ENCODE data around the gene L3MBTL4. TPM values are rescaled to one million over a fixed set of nuclear protein-coding genes. Genes with fewer than 3 reads are reported as not detected.
"Not testable (repeated sequence)": the region's sequence is repeated elsewhere in the genome, so short reads cannot be mapped to it uniquely, and the experiment has no call there.

Gene L3MBTL4
- polyA plus RNA-seq, 3 donors = 4.7 to 5.7 (median 5.1) TPM

DNA sequence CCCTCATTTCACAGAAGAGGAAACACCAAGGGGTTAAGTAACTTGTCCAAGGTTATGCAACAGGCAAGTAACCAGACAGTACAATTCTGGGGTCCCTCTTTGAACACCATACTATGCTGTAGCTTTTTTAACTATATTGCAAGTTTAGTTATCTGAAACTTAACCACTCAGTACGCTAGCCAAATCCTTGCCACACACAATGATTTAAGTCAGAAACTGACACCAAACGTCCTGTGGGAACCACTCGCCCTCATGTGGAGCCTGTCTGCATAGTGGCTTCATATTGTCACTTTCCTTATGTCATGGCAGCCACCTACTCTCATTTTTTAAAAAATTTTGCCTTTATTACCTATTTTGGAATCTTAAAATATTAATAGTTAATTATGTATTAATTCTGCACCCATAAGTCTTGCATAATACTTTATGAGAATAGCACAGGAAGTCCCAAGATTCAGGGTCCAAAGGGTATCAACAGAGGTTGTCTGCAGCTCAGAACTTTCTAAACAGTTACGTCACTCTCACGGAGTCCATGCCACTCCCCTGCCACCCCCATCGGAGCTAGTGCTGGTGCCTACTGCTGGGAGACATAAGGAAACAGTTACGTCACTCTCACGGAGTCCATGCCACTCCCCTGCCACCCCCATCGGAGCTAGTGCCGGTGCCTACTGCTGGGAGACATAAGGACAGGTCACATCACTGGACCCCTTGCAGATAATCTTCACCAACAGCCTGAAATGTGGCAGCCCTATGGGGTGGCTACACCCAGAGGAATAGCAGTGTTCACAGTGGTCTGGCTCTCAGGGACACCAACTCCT is 99.0 kb downstream of the L3MBTL4 start:
- DNase-seq (ENCODE audit: low read depth in 3 of 3, low spot score in 2 of 3) = no peak

- no peak for DNase-seq (ENCODE audit: low read depth in 3 of 3, low spot score in 2 of 3)
Observed at GRCh38 chr18:6313415-6313814, 101.3 kb downstream of the L3MBTL4 start.

GRCh38 chr18:6311456-6312215 is 103.1 kb downstream of the L3MBTL4 start:
- no peak for DNase-seq (ENCODE audit: low read depth in 3 of 3, low spot score in 2 of 3)

DNA sequence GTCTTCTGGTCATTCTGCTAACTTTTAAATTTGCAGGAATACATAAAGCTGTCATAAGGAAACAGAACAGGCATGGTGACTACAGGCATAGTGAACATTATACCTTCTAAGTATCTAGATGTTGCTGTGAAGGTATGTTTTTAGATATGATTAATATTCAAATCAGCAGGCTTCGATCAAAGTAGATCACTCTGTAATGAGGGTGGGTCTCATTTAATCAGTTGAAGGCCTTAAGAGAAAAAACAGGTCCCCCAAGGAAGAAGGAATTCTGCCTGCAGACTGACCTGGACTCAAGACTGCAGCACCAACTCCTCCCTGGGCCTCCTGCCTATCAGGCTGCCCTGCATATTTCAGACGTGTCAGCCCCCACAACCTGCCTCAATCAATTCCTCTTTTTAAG is 104.0 kb downstream of the L3MBTL4 start:
- DNase-seq (ENCODE audit: low read depth in 3 of 3, low spot score in 2 of 3) = no peak

DNA sequence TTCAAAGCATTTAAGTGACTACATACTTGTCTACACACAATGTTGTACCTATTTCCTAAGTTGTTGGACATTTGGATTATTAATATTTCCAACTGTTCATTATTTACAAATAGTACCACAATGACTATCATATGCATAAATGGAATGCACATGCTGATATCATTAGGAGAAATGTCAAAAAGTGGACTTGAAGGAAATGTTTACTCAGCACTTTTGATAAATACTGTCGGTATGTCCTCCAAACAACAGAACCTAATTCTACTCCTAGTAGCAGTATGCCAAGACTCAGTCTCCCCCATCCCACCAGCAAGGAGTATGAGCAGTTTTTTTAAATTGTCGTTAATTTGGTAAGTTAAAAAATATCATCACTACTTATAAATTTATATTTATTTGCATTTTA is 116.8 kb downstream of the L3MBTL4 start:
- no peak for DNase-seq (ENCODE audit: low read depth in 3 of 3, low spot score in 2 of 3)

GRCh38 chr18:6294148-6294784 is 120.4 kb downstream of the L3MBTL4 start:
- DNase-seq (ENCODE audit: low read depth in 3 of 3, low spot score in 2 of 3) = no peak

DNA sequence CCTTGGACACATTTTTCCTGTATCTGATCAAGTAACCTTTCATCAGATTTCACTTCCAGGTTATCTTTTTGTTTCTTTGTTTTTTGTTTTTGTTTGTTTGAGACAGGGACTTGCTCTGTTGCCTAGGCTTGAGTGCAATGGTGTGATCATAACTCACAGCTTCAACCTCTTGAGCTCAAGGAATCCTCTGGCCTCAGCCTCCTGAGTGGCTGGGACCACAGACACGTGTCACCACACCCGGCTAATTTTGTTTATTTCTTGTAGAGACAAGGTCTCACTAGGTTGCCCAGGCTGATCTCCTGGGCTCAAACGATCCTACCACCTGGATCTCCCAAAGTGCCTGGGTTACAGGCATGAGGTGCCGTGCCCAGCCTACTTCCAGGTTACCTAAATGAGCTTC is 124.9 kb downstream of the L3MBTL4 start:
- DNase-seq (ENCODE audit: low read depth in 3 of 3, low spot score in 2 of 3) = no peak

DNA sequence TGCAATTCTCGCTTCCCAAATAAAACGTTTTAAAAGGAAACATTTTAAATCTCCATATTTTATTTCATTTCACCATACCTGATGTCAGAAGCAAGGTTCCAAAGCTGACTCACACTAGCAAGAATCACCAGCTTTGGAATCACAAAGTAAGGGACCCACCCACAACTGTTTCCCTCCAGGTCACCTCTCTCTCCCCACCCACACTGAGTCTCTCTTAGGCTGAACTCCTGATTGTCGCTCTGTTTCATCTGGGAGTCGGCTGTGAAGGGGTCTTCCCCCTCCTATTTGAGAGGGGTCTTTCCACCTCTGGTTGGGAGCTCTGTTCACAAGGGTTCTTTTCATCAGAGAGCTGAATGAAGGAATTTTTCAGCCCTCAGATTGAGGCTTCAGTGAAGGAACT is 128.1 kb downstream of the L3MBTL4 start:
- no peak for DNase-seq (ENCODE audit: low read depth in 3 of 3, low spot score in 2 of 3)

DNA sequence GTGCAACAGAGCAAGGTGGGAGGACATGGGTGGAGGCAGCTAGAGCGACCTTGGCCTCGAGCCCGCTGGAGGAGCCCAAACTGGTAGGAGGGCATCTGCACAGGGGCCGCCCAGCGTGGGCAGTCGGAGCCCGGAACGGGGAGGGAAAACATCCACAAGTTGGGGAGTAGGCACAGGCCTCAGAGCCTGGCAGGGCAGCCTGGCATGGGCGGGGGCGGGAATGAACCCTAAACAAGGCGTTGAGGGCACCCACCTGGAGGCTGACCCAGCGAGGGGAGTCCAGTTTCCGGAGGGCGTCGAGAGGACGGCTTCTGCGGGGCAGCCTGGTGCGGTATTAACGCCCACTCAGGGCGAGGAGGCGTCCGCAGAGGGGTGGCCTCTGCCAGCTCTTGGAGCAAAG is 129.9 kb downstream of the L3MBTL4 start:
- no peak for DNase-seq (ENCODE audit: low read depth in 3 of 3, low spot score in 2 of 3)

GRCh38 chr18:6284300-6284699 is 130.4 kb downstream of the L3MBTL4 start:
- DNase-seq (ENCODE audit: low read depth in 3 of 3, low spot score in 2 of 3) = no peak

- DNase-seq (ENCODE audit: low read depth in 3 of 3, low spot score in 2 of 3) = no peak
Observed at GRCh38 chr18:6281874-6282273, 132.8 kb downstream of the L3MBTL4 start.

GRCh38 chr18:6280211-6280743 is 134.4 kb downstream of the L3MBTL4 start:
- DNase-seq (ENCODE audit: low read depth in 3 of 3, low spot score in 2 of 3) = no peak

DNA sequence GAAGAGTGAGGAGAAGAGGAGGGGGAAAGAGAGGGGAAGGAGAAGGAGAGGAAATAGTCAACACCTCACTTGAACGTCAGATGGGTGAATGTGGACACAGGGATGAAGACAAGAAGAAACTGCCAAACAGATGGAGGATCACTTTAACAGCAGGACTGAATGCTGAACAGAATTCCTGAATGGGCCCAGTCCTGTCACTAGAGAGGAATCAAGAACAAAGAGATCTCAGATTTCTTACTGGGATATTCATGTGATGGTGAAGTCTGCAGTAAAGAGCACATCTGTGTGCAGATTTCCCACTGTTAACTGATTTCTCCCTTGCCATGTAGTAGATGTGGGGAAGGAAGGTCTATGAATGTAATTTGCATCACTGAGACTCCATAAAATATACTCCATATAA is 135.4 kb downstream of the L3MBTL4 start:
- no peak for DNase-seq (ENCODE audit: low read depth in 3 of 3, low spot score in 2 of 3)

- DNase-seq (ENCODE audit: low read depth in 3 of 3, low spot score in 2 of 3) = no peak
Observed at GRCh38 chr18:6273423-6273822, 141.3 kb downstream of the L3MBTL4 start.

DNA sequence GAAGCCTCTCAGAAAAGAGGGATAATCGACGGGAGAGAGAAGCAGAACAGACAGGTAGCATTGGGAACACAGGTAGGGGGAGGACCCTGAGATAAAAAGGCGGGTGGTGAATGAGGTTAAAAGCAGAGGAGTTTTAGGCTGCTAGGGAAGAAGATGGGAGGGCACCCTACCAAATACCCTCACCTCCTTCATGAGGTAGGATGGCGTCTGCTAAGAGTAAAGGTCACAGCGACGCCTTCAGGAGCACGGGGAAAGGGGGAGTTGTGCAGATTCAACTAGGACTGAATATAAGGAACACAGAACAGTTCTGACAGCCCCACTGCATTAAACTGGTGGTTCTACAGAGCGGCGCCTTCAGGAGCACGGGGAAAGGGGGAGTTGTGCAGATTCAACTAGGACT is 142.6 kb downstream of the L3MBTL4 start:
- DNase-seq (ENCODE audit: low read depth in 3 of 3, low spot score in 2 of 3) = not testable (repeated sequence)

- no peak for DNase-seq (ENCODE audit: low read depth in 3 of 3, low spot score in 2 of 3)
Observed at GRCh38 chr18:6271585-6271984, 143.1 kb downstream of the L3MBTL4 start.

DNA sequence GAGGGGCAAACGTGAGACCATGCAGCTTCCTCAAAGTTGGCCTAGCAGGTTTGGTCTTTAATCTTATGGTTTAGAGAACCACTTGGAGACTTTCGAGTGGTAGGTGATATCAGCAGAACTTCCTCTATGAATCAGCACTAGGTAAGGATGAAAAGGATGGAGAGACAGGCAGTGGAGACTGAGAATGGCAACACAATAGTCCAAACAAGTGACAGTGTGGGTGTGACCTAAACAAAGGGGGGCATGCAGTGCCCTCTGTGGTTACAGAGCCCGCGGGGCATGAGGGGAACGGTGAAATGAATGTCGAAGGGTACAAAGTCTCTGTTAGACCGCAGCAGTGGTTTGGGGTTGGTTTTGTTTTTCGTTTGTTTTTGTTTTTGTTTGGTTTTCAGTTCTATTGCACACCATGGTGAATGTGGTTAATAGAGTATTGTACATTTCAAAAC is 143.9 kb downstream of the L3MBTL4 start:
- DNase-seq (ENCODE audit: low read depth in 3 of 3, low spot score in 2 of 3) = no peak

DNA sequence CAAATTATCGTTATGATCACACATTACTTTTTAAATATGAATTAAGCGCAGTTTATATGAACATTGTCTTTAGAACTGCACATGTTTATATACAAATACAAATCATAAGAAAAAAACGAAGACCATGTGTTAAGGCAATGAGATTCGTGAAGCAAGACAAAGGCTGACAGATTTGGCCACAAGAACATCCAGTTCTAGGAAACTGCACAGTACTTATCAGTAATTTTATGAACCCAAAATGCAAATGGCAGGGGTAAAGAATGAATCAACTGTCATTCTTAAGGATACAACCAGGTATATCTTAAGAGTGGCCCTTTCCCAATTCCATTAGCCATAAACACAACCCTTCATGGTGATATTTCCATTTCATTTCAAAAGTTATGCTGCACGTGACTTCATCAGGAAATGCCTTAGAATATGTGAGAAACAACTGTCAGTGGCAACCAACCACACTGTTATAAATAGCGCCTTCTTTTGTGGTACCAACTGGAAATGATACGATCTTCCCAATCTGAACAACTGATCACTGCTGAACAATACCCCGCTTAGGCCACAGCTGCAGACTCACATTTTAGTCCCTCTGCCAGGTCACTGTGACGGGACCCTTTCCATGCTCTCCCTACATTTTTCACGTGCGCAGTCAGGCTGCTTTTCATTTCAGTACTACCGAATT is 144.9 kb downstream of the L3MBTL4 start:
- no peak for DNase-seq (ENCODE audit: low read depth in 3 of 3, low spot score in 2 of 3)

- no peak for DNase-seq (ENCODE audit: low read depth in 3 of 3, low spot score in 2 of 3)
Observed at GRCh38 chr18:6266212-6266611, 148.5 kb downstream of the L3MBTL4 start.

- DNase-seq (ENCODE audit: low read depth in 3 of 3, low spot score in 2 of 3) = no peak
Observed at GRCh38 chr18:6261938-6262337, 152.8 kb downstream of the L3MBTL4 start.

- not testable (repeated sequence) for DNase-seq (ENCODE audit: low read depth in 3 of 3, low spot score in 2 of 3)
Observed at GRCh38 chr18:6259324-6259723, 155.4 kb downstream of the L3MBTL4 start.

All from right renal cortex interstitium (tissue), 3 donors.